Upper lobe of left lung (tissue), 4 donors: Measurements from ENCODE around the gene RPS6KA2.

Experiments used
- CTCF ChIP-seq, 6 experiments: fragments of 450-650 bp in 4 of 6; fragments of 200-600 bp in 2 of 6; sonication (generic) in 2 of 6; IDR thresholded peaks; one replicate each; pipeline ENCODE4 v1.5.1; 2016 to 2019; ENCODE audit warnings: antibody characterized with exemption in 6 of 6
- POLR2A ChIP-seq, 4 donors: fragments of 450-650 bp; IDR thresholded peaks; one replicate each; pipeline ENCODE4 v1.5.1; 2016 to 2017; ENCODE audit warnings: antibody characterized with exemption in 4 of 4, mild to moderate bottlenecking in 2 of 4

DNA sequence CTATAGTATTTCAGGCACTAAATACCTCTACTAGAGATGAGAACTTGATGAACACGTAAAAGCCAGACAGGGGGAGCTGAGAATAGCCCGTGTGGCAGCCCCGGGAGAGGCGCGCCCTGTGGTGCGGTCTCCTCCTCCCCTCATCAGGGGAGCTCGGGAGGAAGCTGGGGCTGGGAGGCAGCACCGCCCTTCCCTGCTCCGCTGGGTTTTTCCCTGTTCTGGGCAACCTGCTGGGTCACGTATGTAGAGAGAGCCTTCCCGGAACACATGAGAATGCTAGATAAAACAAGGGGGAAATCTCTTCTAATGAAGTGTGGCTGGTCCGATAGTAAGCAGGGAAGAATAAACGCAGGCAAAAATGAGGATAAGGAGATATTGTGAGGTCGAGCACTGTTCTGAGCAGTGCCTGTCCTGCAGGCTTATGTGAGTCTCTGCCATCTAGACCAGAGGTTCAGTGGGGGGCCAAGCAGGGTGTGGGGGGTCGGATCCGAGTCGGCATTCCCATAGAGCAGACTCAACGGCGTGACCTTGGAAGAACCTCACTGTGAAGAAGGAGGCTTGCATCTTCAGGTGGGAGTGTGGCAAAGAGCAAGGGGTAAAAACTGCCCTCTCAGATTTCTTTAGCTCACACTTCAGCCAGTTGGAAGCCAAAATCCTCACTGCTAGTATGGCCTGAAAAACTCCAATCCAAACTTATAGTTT, 13.4 kb upstream of the RPS6KA2 start:
- TF ChIP-seq CTCF (IDR thresholded peaks at IDR 0.05) (no peak), POLR2A (IDR thresholded peaks at IDR 0.05) (no peak)
